ENCODE measurements around the gene NUBPL.

Gene NUBPL

GRCh38 chr14:31819281-31819680 lies 258.1 kb downstream of the NUBPL start:
- no peaks in the 10 kb centered on the region for H3K36me3 ChIP-seq (ENCODE audit: control insufficient read depth, low read depth, low read length)
- no peak overlapping the region for H3K4me3 ChIP-seq (ENCODE audit: low read length)
- H3K27ac ChIP-seq (ENCODE audit: low read length), result no peak overlapping the region
- no peak overlapping the region for H3K9ac ChIP-seq (ENCODE audit: low read length)
- H3K9me3 ChIP-seq (ENCODE audit: control insufficient read depth, low read depth, low read length), result no peaks in the 10 kb centered on the region
- H3K4me1 ChIP-seq (ENCODE audit: control insufficient read depth, low read depth, low read length), result no peaks in the 10 kb centered on the region
- no peaks in the 10 kb centered on the region for H3K27me3 ChIP-seq (ENCODE audit: control insufficient read depth, insufficient read depth, low read length)

- H3K27ac ChIP-seq (ENCODE audit: low read length), result no peak overlapping the region
- no peak overlapping the region for H3K4me3 ChIP-seq (ENCODE audit: low read length)
- H3K9me3 ChIP-seq (ENCODE audit: control insufficient read depth, low read depth, low read length), result no peaks in the 10 kb centered on the region
- H3K27me3 ChIP-seq (ENCODE audit: control insufficient read depth, insufficient read depth, low read length), result no peaks in the 10 kb centered on the region
- no peaks in the 10 kb centered on the region for H3K36me3 ChIP-seq (ENCODE audit: control insufficient read depth, low read depth, low read length)
- H3K4me1 ChIP-seq (ENCODE audit: control insufficient read depth, low read depth, low read length), result no peaks in the 10 kb centered on the region
- H3K9ac ChIP-seq (ENCODE audit: low read length), result no peak overlapping the region
Observed at GRCh38 chr14:31825459-31825858, 264.3 kb downstream of the NUBPL start.

GRCh38 chr14:31827325-31827724 lies 266.1 kb downstream of the NUBPL start:
- H3K9me3 ChIP-seq (ENCODE audit: control insufficient read depth, low read depth, low read length), result no peaks in the 10 kb centered on the region
- H3K4me1 ChIP-seq (ENCODE audit: control insufficient read depth, low read depth, low read length), result no peaks in the 10 kb centered on the region
- no peak overlapping the region for H3K4me3 ChIP-seq (ENCODE audit: low read length)
- no peaks in the 10 kb centered on the region for H3K36me3 ChIP-seq (ENCODE audit: control insufficient read depth, low read depth, low read length)
- no peak overlapping the region for H3K27ac ChIP-seq (ENCODE audit: low read length)
- no peaks in the 10 kb centered on the region for H3K27me3 ChIP-seq (ENCODE audit: control insufficient read depth, insufficient read depth, low read length)
- H3K9ac ChIP-seq (ENCODE audit: low read length), result no peak overlapping the region

GRCh38 chr14:31828946-31829868 lies 268.0 kb downstream of the NUBPL start:
- H3K9me3 ChIP-seq (ENCODE audit: control insufficient read depth, low read depth, low read length), result no peaks in the 10 kb centered on the region
- no peak overlapping the region for H3K27ac ChIP-seq (ENCODE audit: low read length)
- H3K4me1 ChIP-seq (ENCODE audit: control insufficient read depth, low read depth, low read length), result no peaks in the 10 kb centered on the region
- H3K4me3 ChIP-seq (ENCODE audit: low read length), result no peak overlapping the region
- H3K9ac ChIP-seq (ENCODE audit: low read length), result no peak overlapping the region
- H3K27me3 ChIP-seq (ENCODE audit: control insufficient read depth, insufficient read depth, low read length), result no peaks in the 10 kb centered on the region
- H3K36me3 ChIP-seq (ENCODE audit: control insufficient read depth, low read depth, low read length), result no peaks in the 10 kb centered on the region

- Histone ChIP-seq H3K27ac (ENCODE audit: low read length) (no peak overlapping the region), H3K27me3 (ENCODE audit: control insufficient read depth, insufficient read depth, low read length) (no peaks in the 10 kb centered on the region)
Observed at GRCh38 chr14:31834616-31835015, 273.4 kb downstream of the NUBPL start.

GRCh38 chr14:31835049-31835448 lies 273.8 kb downstream of the NUBPL start:
- Histone ChIP-seq H3K27ac (ENCODE audit: low read length) (no peak overlapping the region), H3K4me3 (ENCODE audit: low read length) (no peak overlapping the region), H3K4me1 (ENCODE audit: control insufficient read depth, low read depth, low read length) (no peaks in the 10 kb centered on the region), H3K27me3 (ENCODE audit: control insufficient read depth, insufficient read depth, low read length) (no peaks in the 10 kb centered on the region), H3K9me3 (ENCODE audit: control insufficient read depth, low read depth, low read length) (no peaks in the 10 kb centered on the region), H3K36me3 (ENCODE audit: control insufficient read depth, low read depth, low read length) (no peaks in the 10 kb centered on the region), H3K9ac (ENCODE audit: low read length) (no peak overlapping the region)

More at GRCh38 chr14:31834616-31835015, 273.4 kb downstream of the NUBPL start:
- no peaks in the 10 kb centered on the region for H3K4me1 ChIP-seq (ENCODE audit: control insufficient read depth, low read depth, low read length)
- no peaks in the 10 kb centered on the region for H3K9me3 ChIP-seq (ENCODE audit: control insufficient read depth, low read depth, low read length)
- no peak overlapping the region for H3K4me3 ChIP-seq (ENCODE audit: low read length)
- H3K36me3 ChIP-seq (ENCODE audit: control insufficient read depth, low read depth, low read length), result no peaks in the 10 kb centered on the region
- H3K9ac ChIP-seq (ENCODE audit: low read length), result no peak overlapping the region

GRCh38 chr14:31837031-31837430 lies 275.8 kb downstream of the NUBPL start:
- Histone ChIP-seq H3K4me3 (ENCODE audit: low read length) (no peak overlapping the region), H3K36me3 (ENCODE audit: control insufficient read depth, low read depth, low read length) (no peaks in the 10 kb centered on the region), H3K27me3 (ENCODE audit: control insufficient read depth, insufficient read depth, low read length) (no peaks in the 10 kb centered on the region), H3K27ac (ENCODE audit: low read length) (no peak overlapping the region), H3K9me3 (ENCODE audit: control insufficient read depth, low read depth, low read length) (no peaks in the 10 kb centered on the region), H3K4me1 (ENCODE audit: control insufficient read depth, low read depth, low read length) (no peaks in the 10 kb centered on the region), H3K9ac (ENCODE audit: low read length) (no peak overlapping the region)

GRCh38 chr14:31842899-31843298 lies 281.7 kb downstream of the NUBPL start:
- H3K9me3 ChIP-seq (ENCODE audit: control insufficient read depth, low read depth, low read length), result no peaks in the 10 kb centered on the region
- no peak overlapping the region for H3K9ac ChIP-seq (ENCODE audit: low read length)
- H3K27me3 ChIP-seq (ENCODE audit: control insufficient read depth, insufficient read depth, low read length), result no peaks in the 10 kb centered on the region
- no peaks in the 10 kb centered on the region for H3K4me1 ChIP-seq (ENCODE audit: control insufficient read depth, low read depth, low read length)
- no peak overlapping the region for H3K27ac ChIP-seq (ENCODE audit: low read length)
- no peak overlapping the region for H3K4me3 ChIP-seq (ENCODE audit: low read length)
- H3K36me3 ChIP-seq (ENCODE audit: control insufficient read depth, low read depth, low read length), result no peaks in the 10 kb centered on the region

- Histone ChIP-seq H3K27me3 (ENCODE audit: control insufficient read depth, insufficient read depth, low read length) (no peaks in the 10 kb centered on the region), H3K4me1 (ENCODE audit: control insufficient read depth, low read depth, low read length) (no peaks in the 10 kb centered on the region), H3K4me3 (ENCODE audit: low read length) (no peak overlapping the region), H3K9ac (ENCODE audit: low read length) (no peak overlapping the region), H3K9me3 (ENCODE audit: control insufficient read depth, low read depth, low read length) (no peaks in the 10 kb centered on the region), H3K36me3 (ENCODE audit: control insufficient read depth, low read depth, low read length) (no peaks in the 10 kb centered on the region), H3K27ac (ENCODE audit: low read length) (no peak overlapping the region)
Observed at GRCh38 chr14:31843361-31844091, 282.3 kb downstream of the NUBPL start.

GRCh38 chr14:31854508-31855075 lies 293.4 kb downstream of the NUBPL start:
- Histone ChIP-seq H3K36me3 (ENCODE audit: control insufficient read depth, low read depth, low read length) (no peaks in the 10 kb centered on the region), H3K9me3 (ENCODE audit: control insufficient read depth, low read depth, low read length) (no peaks in the 10 kb centered on the region), H3K4me3 (ENCODE audit: low read length) (no peak overlapping the region), H3K27me3 (ENCODE audit: control insufficient read depth, insufficient read depth, low read length) (no peaks in the 10 kb centered on the region), H3K27ac (ENCODE audit: low read length) (no peak overlapping the region), H3K9ac (ENCODE audit: low read length) (no peak overlapping the region), H3K4me1 (ENCODE audit: control insufficient read depth, low read depth, low read length) (no peaks in the 10 kb centered on the region)

- no peaks in the 10 kb centered on the region for H3K36me3 ChIP-seq (ENCODE audit: control insufficient read depth, low read depth, low read length)
- no peaks in the 10 kb centered on the region for H3K4me1 ChIP-seq (ENCODE audit: control insufficient read depth, low read depth, low read length)
- H3K9me3 ChIP-seq (ENCODE audit: control insufficient read depth, low read depth, low read length), result no peaks in the 10 kb centered on the region
- H3K9ac ChIP-seq (ENCODE audit: low read length), result no peak overlapping the region
- no peaks in the 10 kb centered on the region for H3K27me3 ChIP-seq (ENCODE audit: control insufficient read depth, insufficient read depth, low read length)
- H3K4me3 ChIP-seq (ENCODE audit: low read length), result no peak overlapping the region
- no peak overlapping the region for H3K27ac ChIP-seq (ENCODE audit: low read length)
Observed at GRCh38 chr14:31855262-31855661, 294.1 kb downstream of the NUBPL start.
